MM.1S (cell line): ENCODE data around the gene HES5.

Source experiments
- CTCF ChIP-seq: fragments of 300-600 bp; sonication (generic); IDR thresholded peaks from 2 replicates; pipeline ENCODE4 v1.5.1; 2016; ENCODE audit warnings: antibody characterized with exemption, low read length, mixed read lengths
- EZH2phosphoT487 ChIP-seq: fragments of 300-600 bp; sonication (generic); IDR thresholded peaks from 2 replicates; pipeline ENCODE4 v1.6.1; 2018; ENCODE audit warnings: antibody characterized with exemption, low read length

DNA sequence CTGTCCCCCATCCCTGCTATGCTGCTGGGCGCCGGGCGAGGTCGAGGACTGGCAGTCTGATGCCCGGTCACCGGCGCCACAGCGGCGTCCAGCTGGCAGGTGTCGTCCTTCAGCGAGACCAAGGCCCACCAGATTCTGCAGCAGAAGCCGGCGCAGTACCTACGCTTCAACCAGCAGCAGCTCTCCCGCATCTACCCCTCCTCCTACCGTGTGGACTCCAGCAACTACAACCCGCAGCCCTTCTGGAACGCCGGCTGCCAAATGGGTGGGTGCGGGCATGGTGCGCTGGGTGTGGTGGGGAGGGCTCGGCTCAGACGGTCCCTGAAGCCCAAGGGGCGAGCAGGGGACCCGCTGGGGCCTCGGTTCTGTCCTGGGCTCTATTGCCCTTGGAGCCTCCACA, 33.3 kb downstream of the HES5 start:
- TF ChIP-seq CTCF (no peak), EZH2phosphoT487 (no peak)
